Suprapubic skin (tissue), 4 donors: Measurements from ENCODE around the gene NTN3. TPM values are rescaled to one million over a fixed set of nuclear protein-coding genes. Genes with fewer than 3 reads are reported as not detected.

Experiments used
- DNase-seq, 2 donors: peaks; one replicate each; pipeline ENCODE4 v3.0.0-alpha.2; 2019; ENCODE audit warnings: low spot score in 2 of 2
- H3K27ac ChIP-seq: fragments of 200-600 bp; sonication (generic); one replicate; pipeline ENCODE4 v1.5.1; 2019
- H3K27me3 ChIP-seq: fragments of 200-600 bp; sonication (generic); one replicate; pipeline ENCODE4 v1.5.1; 2019
- H3K36me3 ChIP-seq: fragments of 200-600 bp; sonication (generic); one replicate; pipeline ENCODE4 v1.5.1; 2019
- H3K4me1 ChIP-seq: fragments of 200-600 bp; sonication (generic); one replicate; pipeline ENCODE4 v1.5.1; 2019
- H3K4me3 ChIP-seq: fragments of 200-600 bp; sonication (generic); one replicate; pipeline ENCODE4 v1.5.1; 2019; ENCODE audit warnings: mild to moderate bottlenecking
- H3K9me3 ChIP-seq: fragments of 200-600 bp; sonication (generic); one replicate; pipeline ENCODE4 v1.5.1; 2019
- CTCF ChIP-seq, 2 donors: fragments of 200-600 bp in 1 of 2; fragments of 450-650 bp in 1 of 2; sonication (generic) in 1 of 2; IDR thresholded peaks; one replicate each; pipeline ENCODE4 v1.5.1; 2016 to 2019; ENCODE audit warnings: antibody characterized with exemption in 2 of 2, mild to moderate bottlenecking in 1 of 2, moderate library complexity in 1 of 2
- POLR2AphosphoS5 ChIP-seq, 3 donors: sonication (generic); formaldehyde crosslinking; IDR thresholded peaks; one replicate each; pipeline ENCODE4 v1.6.1; 2017; ENCODE audit warnings: antibody characterized with exemption in 3 of 3
- WGBS: methylation state at CpG from one replicate; pipeline ENCODE4 v1.1.5; 2018; 5-methylcytosine and 5-hydroxymethylcytosine counted together
- total RNA-seq, 4 donors: library from RNA; depleted of rRNA; stranded (reverse); fragments of >200 nt; gene quantifications; one replicate each; pipeline ENCODE4 v1.1.0, GENCODE V29; 2016

NTN3 gene
- total RNA-seq, 4 donors from 2014 or later, result not detected

- WGBS, result 53% methylated on average over 8 of the region's 41 CpGs
- peak overlapping the region; percentile 99 for H3K27ac ChIP-seq
- H3K4me3 ChIP-seq, result peak overlapping the region; percentile 82
- TF ChIP-seq CTCF (IDR thresholded peaks at IDR 0.05), result peak in 1 of 2 donors; percentile 13
- no peak for TF ChIP-seq POLR2AphosphoS5 (IDR thresholded peaks at IDR 0.05)
- no peaks in the 10 kb centered on the region for H3K27me3 ChIP-seq
- no peaks in the 10 kb centered on the region for H3K9me3 ChIP-seq
- H3K4me1 ChIP-seq, result peaks cover 66% of the 10 kb centered on the region
- peak; percentile 76 to 85 for DNase-seq
- peaks cover 33% of the 10 kb centered on the region for H3K36me3 ChIP-seq
Observed at GRCh38 chr16:2520784-2521531, 49.9 kb downstream of the NTN3 start.

Other genes starting within 250 kb of the NTN3 start
- 10 to 100 TPM; 42.1 to 79.3 (median 54.2) TPM for gene E4F1, start 247.7 kb upstream of the NTN3 start, total RNA-seq
- 10 to 100 TPM; 17.0 to 72.6 (median 42.8) TPM for gene DNASE1L2, start 234.9 kb upstream of the NTN3 start, total RNA-seq
- 10 to 100 TPM; 28.4 to 65.3 (median 47.2) TPM for gene ECI1, start 219.7 kb upstream of the NTN3 start, total RNA-seq
- 100 to 1,000 TPM; 119 to 151 (median 146) TPM for gene RNPS1, start 203.2 kb upstream of the NTN3 start, total RNA-seq
- gene ABCA3, start 130.6 kb upstream of the NTN3 start, total RNA-seq, result 10 to 100 TPM in 2 of 4 donors, 1 to 10 TPM in 2; 6.8 to 17.9 (median 11.0) TPM
- 10 to 100 TPM in 2 of 4 donors, 1 to 10 TPM in 2; 6.8 to 12.4 (median 10.1) TPM for gene CCNF, start 41.9 kb upstream of the NTN3 start, total RNA-seq
- 1 to 10 TPM in 3 of 4 donors, not detected in 1; 1.4 to 2.2 (median 1.6) TPM for gene TEDC2, start 11.2 kb upstream of the NTN3 start, total RNA-seq
- 10 to 100 TPM; 10.8 to 23.6 (median 16.5) TPM for gene TBC1D24, start 3.8 kb downstream of the NTN3 start, total RNA-seq
- 100 to 1,000 TPM; 103 to 147 (median 120) TPM for gene ATP6V0C, start 42.7 kb downstream of the NTN3 start, total RNA-seq
- gene AMDHD2, start 49.1 kb downstream of the NTN3 start, total RNA-seq, result 10 to 100 TPM; 27.0 to 42.7 (median 38.0) TPM
- gene CEMP1, start 60.1 kb downstream of the NTN3 start, total RNA-seq, result 1 to 10 TPM in 2 of 4 donors, under 1 TPM in 1, not detected in 1; 0.34 to 3.9 (median 3.5) TPM
- gene PDPK1, start 66.7 kb downstream of the NTN3 start, total RNA-seq, result 10 to 100 TPM; 31.6 to 49.8 (median 47.8) TPM
- gene KCTD5, start 211.2 kb downstream of the NTN3 start, total RNA-seq, result 10 to 100 TPM; 46.3 to 84.4 (median 53.0) TPM
- gene PRSS27, start 248.9 kb downstream of the NTN3 start, total RNA-seq, result 1 to 10 TPM; 1.6 to 9.5 (median 5.6) TPM